GM12878 (cell line): ENCODE measurements around the gene KIRREL3. TPM values are rescaled to one million over a fixed set of nuclear protein-coding genes. Genes with fewer than 3 reads are reported as not detected.

Experiments used
- ATAC-seq: fragments of 200-7000 bp; cut with Tn5 transposase; 3 replicates; pipeline ENCODE4 v1.9.1; 2020; ENCODE audit warnings: mild to moderate bottlenecking, moderate library complexity
- BruUV-seq: library from RNA; stranded (reverse); fragments of 400-500 nt; replicated peaks from 2 replicates; lab custom pipeline; 2021; lab: Mats Ljungman, UMichigan
- CTCF ChIA-PET: fragments of 300-600 bp; sonication (Branson Sonifier 250); formaldehyde crosslinking; extraction: SDS; loops from one replicate; lab custom pipeline; 2021; ENCODE audit warnings: inconsistent platforms; lab: Yijun Ruan, JAX
- POLR2A ChIA-PET: fragments of 350-600 bp; formaldehyde crosslinking; extraction: SDS; loops from one replicate; lab custom pipeline; 2021; ENCODE audit warnings: inconsistent platforms; lab: Charles Lee
- RAD21 ChIA-PET: fragments of 300-600 bp; sonication (Branson Sonifier 250); formaldehyde crosslinking; loops from one replicate; lab custom pipeline; 2023; ENCODE audit warnings: antibody characterized with exemption; ENCODE audit not compliant: unreplicated experiment; lab: Charles Lee
- SMC1A ChIA-PET: fragments of 300-600 bp; sonication (Branson Sonifier 250); formaldehyde crosslinking; loops from one replicate; lab custom pipeline; 2023; ENCODE audit not compliant: unreplicated experiment, uncharacterized antibody; lab: Charles Lee
- DNase-seq: peaks from one replicate; pipeline ENCODE4 v3.0.0-alpha.2; 2011; ENCODE audit warnings: low read depth, low spot score
- FAIRE-seq: peaks from 3 replicates; lab custom pipeline; 2011; peaks lifted over from hg19 to GRCh38; lab: Jason Lieb, UNC
- H2AFZ ChIP-seq: 2 replicates; pipeline ENCODE4 v1.6.0; 2011; ENCODE audit warnings: low read depth, low read length, control low read depth; ENCODE audit not compliant: control insufficient read depth
- H3K27ac ChIP-seq: 2 replicates; pipeline ENCODE4 v1.5.1; 2011; ENCODE audit warnings: control low read depth; ENCODE audit not compliant: control insufficient read depth, insufficient read depth
- H3K27me3 ChIP-seq, 2 experiments: replicated peaks in 1 of 2; 2 replicates each; pipeline versions ENCODE4 v1.6.0 to v1.6.1; 2011; ENCODE audit warnings: low read length in 1 of 2; ENCODE audit not compliant: control insufficient read depth in 2 of 2, insufficient read depth in 2 of 2
- H3K36me3 ChIP-seq, 2 experiments: 2 replicates each; pipeline ENCODE4 v1.5.1; 2011; ENCODE audit warnings: low read length in 1 of 2; ENCODE audit not compliant: control insufficient read depth in 2 of 2, insufficient read depth in 2 of 2
- H3K4me1 ChIP-seq: 2 replicates; pipeline ENCODE4 v1.6.1; 2011; ENCODE audit warnings: mild to moderate bottlenecking, low read length, moderate library complexity, mixed read lengths; ENCODE audit not compliant: control insufficient read depth, insufficient read depth
- H3K4me2 ChIP-seq: 2 replicates; pipeline ENCODE4 v1.6.0; 2011; ENCODE audit warnings: control low read depth; ENCODE audit not compliant: control insufficient read depth, insufficient read depth
- H3K4me3 ChIP-seq: fragments of 200-600 bp; sonication (generic); 2 replicates; pipeline ENCODE4 v1.5.1; 2016
- H3K79me2 ChIP-seq: 2 replicates; pipeline ENCODE4 v1.6.0; 2011; ENCODE audit warnings: low read length; ENCODE audit not compliant: control insufficient read depth, insufficient read depth
- H3K9ac ChIP-seq: 2 replicates; pipeline ENCODE4 v1.8.0; 2011; ENCODE audit warnings: low read length, control low read depth, mixed read lengths; ENCODE audit not compliant: control insufficient read depth, insufficient read depth
- H3K9me3 ChIP-seq: replicated peaks from 3 replicates; pipeline ENCODE4 v1.5.1; 2011; ENCODE audit warnings: mild to moderate bottlenecking, low read length; ENCODE audit not compliant: control insufficient read depth, insufficient read depth
- H4K20me1 ChIP-seq: 2 replicates; pipeline ENCODE4 v1.6.0; 2011; ENCODE audit not compliant: control insufficient read depth, insufficient read depth
- BACH1 ChIP-seq: fragments of 450-650 bp; IDR thresholded peaks from 2 replicates; pipeline ENCODE4 v1.6.1; 2017; ENCODE audit warnings: mild to moderate bottlenecking, borderline replicate concordance
- EED ChIP-seq: sonication (generic); IDR thresholded peaks from 2 replicates; pipeline ENCODE4 v1.6.1; 2016; ENCODE audit warnings: antibody characterized with exemption, low read depth
- KLF5 ChIP-seq: fragments of 450-650 bp; IDR thresholded peaks from 2 replicates; pipeline ENCODE4 v1.6.1; 2014; ENCODE audit warnings: mild to moderate bottlenecking; ENCODE audit not compliant: partially characterized antibody
- MAX ChIP-seq: IDR thresholded peaks from 2 replicates; pipeline ENCODE4 v1.6.1; 2012; ENCODE audit warnings: low read depth, low read length, improper control_type of control experiment
- MLLT1 ChIP-seq: fragments of 450-650 bp; IDR thresholded peaks from 2 replicates; pipeline ENCODE4 v1.6.1; 2016; ENCODE audit warnings: mild to moderate bottlenecking
- RUNX3 ChIP-seq: IDR thresholded peaks from 2 replicates; pipeline ENCODE4 v1.6.1; 2012; ENCODE audit warnings: low read length, inconsistent platforms
- SIX5 ChIP-seq: IDR thresholded peaks from 2 replicates; pipeline ENCODE4 v1.6.1; 2011; ENCODE audit warnings: mild to moderate bottlenecking, low read depth, low read length, moderate library complexity; ENCODE audit not compliant: severe bottlenecking
- SPI1 ChIP-seq: IDR thresholded peaks from 2 replicates; pipeline ENCODE4 v1.6.1; 2011; ENCODE audit warnings: low read depth, mild to moderate bottlenecking, low read length, moderate library complexity, borderline replicate concordance; ENCODE audit not compliant: insufficient read depth
- ZNF207 ChIP-seq: fragments of 450-650 bp; IDR thresholded peaks from 2 replicates; pipeline ENCODE4 v1.6.1; 2014; ENCODE audit warnings: antibody characterized with exemption, mild to moderate bottlenecking, borderline replicate concordance
- ZNF24 ChIP-seq: fragments of 450-650 bp; IDR thresholded peaks from 2 replicates; pipeline ENCODE4 v1.6.1; 2017; ENCODE audit warnings: antibody characterized with exemption, mild to moderate bottlenecking
- ZNF592 ChIP-seq: fragments of 450-650 bp; IDR thresholded peaks from 2 replicates; pipeline ENCODE4 v1.6.1; 2017; ENCODE audit warnings: mild to moderate bottlenecking, moderate library complexity
- WGBS: methylation state at CpG from one replicate; pipeline ENCODE4 v1.1.6; 2016; ENCODE audit warnings: low lambda C conversion rate; ENCODE audit not compliant: insufficient replicate concordance, insufficient coverage; ENCODE audit errors: missing lambda C conversion rate; 5-methylcytosine and 5-hydroxymethylcytosine counted together
- in situ Hi-C: fragments of 300-500 bp; cut with MboI; formaldehyde crosslinking; loops from 9 replicates; pipeline ENCODE4 v1.14.3; 2018; ENCODE audit warnings: mixed read lengths
- intact Hi-C: fragments of 100-400 bp; cut with micrococcal nuclease; formaldehyde crosslinking; loops from one replicate; pipeline ENCODE4 v1.14.2; 2022; ENCODE audit not compliant: unreplicated experiment
- polyA plus RNA-seq, 11 experiments: library from polyadenylated mRNA; depleted of rRNA in 4 of 11; unstranded in 6 of 11; stranded (reverse) in 5 of 11; fragments of >200 nt; fragmentation: Nextera tagmentation in 4 of 11; fragmentation: Illumina TruSeq in 1 of 11; extraction: Ambion mirVana in 4 of 11; extraction: Trizol in 1 of 11; gene quantifications; 1 replicate in 1 of 11; 2 replicates in 10 of 11; pipeline versions ENCODE4 v1.2.1 to v1.2.3, GENCODE V29; 2011 to 2016; ENCODE audit warnings: inconsistent platforms in 2 of 11, missing spikeins in 2 of 11, low read depth in 1 of 11
- total RNA-seq, 4 experiments: library from RNA; depleted of rRNA in 3 of 4; stranded (reverse); fragments of >200 nt in 3 of 4; fragmentation: Illumina TruSeq in 1 of 4; extraction: Trizol in 1 of 4; gene quantifications; 2 replicates each; pipeline versions ENCODE4 v1.2.1 to v1.2.3, GENCODE V29; 2013 to 2021

The KIRREL3 gene
- total and polyA plus RNA-seq, 10 of the 15 experiments (the other 5 are each of a cell fraction or from before 2014, with no cell fraction given), result under 0.01 TPM; not detected in 9

- CTCF ChIA-PET, result interaction anchor here (1.3 kb wide), 1 partner anchor 10 kb away, joined by 3 read pairs; no protein-coding TSS in a partner anchor
- no TSS peak for BruUV-seq
- Histone ChIP-seq H3K4me2 (no peak overlapping the region), H3K4me1 (no peaks in the 10 kb centered on the region), H4K20me1 (no peaks in the 10 kb centered on the region), H3K4me3 (no peak overlapping the region), H3K27ac (no peak overlapping the region), H2AFZ (no peak overlapping the region), H3K36me3 (no peaks in the 10 kb centered on the region), H3K79me2 (no peaks in the 10 kb centered on the region), H3K9me3 (no peaks in the 10 kb centered on the region), H3K27me3 (peaks cover 0 to 8% of the 10 kb centered on the region in 2 experiments; a peak in 3 of 4 replicates), H3K9ac (no peak overlapping the region)
- SMC1A ChIA-PET, result interaction anchor here (0.7 kb wide), 1 partner anchor 279 kb away, joined by 3 read pairs; no protein-coding TSS in a partner anchor
- FAIRE-seq (no peak), DNase-seq (no peak), ATAC-seq (no peak)
- in situ Hi-C loops (loop anchor here (10.0 kb wide), 1 partner anchor 364 kb away; no protein-coding TSS in a partner anchor), intact Hi-C loops (no loop called here)
- no peak for TF ChIP-seq MAX
- TF ChIP-seq SPI1, result no peak
- 53% methylated on average over 4 of the region's 4 CpGs for WGBS
- POLR2A ChIA-PET, result no interaction called here
- RAD21 ChIA-PET, result no interaction called here
Observed at GRCh38 chr11:126710804-126711399, 289.7 kb downstream of the KIRREL3 start.

- no peak for DNase-seq
- no peaks in the 10 kb centered on the region for H4K20me1 ChIP-seq
- no peaks in the 10 kb centered on the region for H3K79me2 ChIP-seq
- H3K4me3 ChIP-seq, result no peak overlapping the region
- no peak overlapping the region for H3K9ac ChIP-seq
- RAD21 ChIA-PET, result no interaction called here
- in situ Hi-C loops (no loop called here), intact Hi-C loops (loop anchor here (10.0 kb wide), 1 partner anchor 393 kb away; no protein-coding TSS in a partner anchor)
- CTCF ChIA-PET, result interaction anchor here (2.3 kb wide), 1 partner anchor 9 kb away, joined by 8 read pairs; no protein-coding TSS in a partner anchor
- POLR2A ChIA-PET, result no interaction called here
- no peak for FAIRE-seq
- ATAC-seq, result no peak
- no peaks in the 10 kb centered on the region; a peak in 2 of 4 replicates for H3K27me3 ChIP-seq
- no peak overlapping the region for H2AFZ ChIP-seq
- no peak overlapping the region for H3K4me2 ChIP-seq
- no peaks in the 10 kb centered on the region; the same call in 2 of the 3 replicates for H3K9me3 ChIP-seq
- H3K4me1 ChIP-seq, result no peaks in the 10 kb centered on the region
- SMC1A ChIA-PET, result no interaction called here
- no TSS peak for BruUV-seq
- 48% methylated on average over 2 of the region's 2 CpGs for WGBS
- no peak overlapping the region for H3K27ac ChIP-seq
- no peaks in the 10 kb centered on the region for H3K36me3 ChIP-seq
- TF ChIP-seq EED (no peak), MLLT1 (no peak), SIX5 (no peak), ZNF207 (no peak), ZNF592 (no peak), ZNF24 (no peak), RUNX3 (no peak), KLF5 (no peak), BACH1 (no peak)
Observed at GRCh38 chr11:126707498-126707897, 293.1 kb downstream of the KIRREL3 start.
